Epithelial cell of prostate (primary cell): ENCODE data around the gene PACS2.
"Not testable (repeated sequence)": the region's sequence is repeated elsewhere in the genome, so short reads cannot be mapped to it uniquely, and the experiment has no call there.

Source experiments
- DNase-seq: peaks from one replicate; pipeline ENCODE4 v3.0.0-alpha.2; 2011; ENCODE audit warnings: low read depth, low spot score
- H3K27ac ChIP-seq: fragments of 450-650 bp; 2 replicates; pipeline ENCODE4 v1.5.1; 2017; ENCODE audit warnings: mild to moderate bottlenecking

Gene PACS2

GRCh38 chr14:105347587-105347968, 33.0 kb downstream of the PACS2 start:
- H3K27ac ChIP-seq: no peak overlapping the region
- no peak for DNase-seq

- DNase-seq: no peak
Observed at GRCh38 chr14:105348169-105348944, 33.8 kb downstream of the PACS2 start.

GRCh38 chr14:105348945-105349699, 34.6 kb downstream of the PACS2 start:
- no peak for DNase-seq
- H3K27ac ChIP-seq: no peak overlapping the region

More at GRCh38 chr14:105348169-105348944, 33.8 kb downstream of the PACS2 start:
- H3K27ac ChIP-seq: no peak overlapping the region

GRCh38 chr14:105349992-105350391, 35.4 kb downstream of the PACS2 start:
- no peak for DNase-seq
- H3K27ac ChIP-seq: no peak overlapping the region

GRCh38 chr14:105350450-105351244, 36.1 kb downstream of the PACS2 start:
- no peak overlapping the region for H3K27ac ChIP-seq
- no peak for DNase-seq

- DNase-seq: no peak
- no peak overlapping the region for H3K27ac ChIP-seq
Observed at GRCh38 chr14:105351410-105351809, 36.9 kb downstream of the PACS2 start.

- H3K27ac ChIP-seq: no peak overlapping the region
- DNase-seq: peak; percentile 58
Observed at GRCh38 chr14:105351920-105352851, 37.6 kb downstream of the PACS2 start.

- H3K27ac ChIP-seq: no peak overlapping the region
- no peak for DNase-seq
Observed at GRCh38 chr14:105353136-105353535, 38.6 kb downstream of the PACS2 start.

GRCh38 chr14:105354541-105354940, 40.0 kb downstream of the PACS2 start:
- DNase-seq: no peak
- H3K27ac ChIP-seq: no peak overlapping the region

GRCh38 chr14:105355049-105355575, 40.6 kb downstream of the PACS2 start:
- H3K27ac ChIP-seq: no peak overlapping the region
- no peak for DNase-seq

- H3K27ac ChIP-seq: no peak overlapping the region
- DNase-seq: no peak
Observed at GRCh38 chr14:105355850-105356604, 41.5 kb downstream of the PACS2 start.

GRCh38 chr14:105356927-105357326, 42.4 kb downstream of the PACS2 start:
- no peak for DNase-seq
- H3K27ac ChIP-seq: no peak overlapping the region

- DNase-seq: no peak
- H3K27ac ChIP-seq: no peak overlapping the region
Observed at GRCh38 chr14:105357626-105358025, 43.1 kb downstream of the PACS2 start.

- no peak overlapping the region for H3K27ac ChIP-seq
- DNase-seq: no peak
Observed at GRCh38 chr14:105358140-105358846, 43.7 kb downstream of the PACS2 start.

GRCh38 chr14:105358943-105359342, 44.4 kb downstream of the PACS2 start:
- H3K27ac ChIP-seq: no peak overlapping the region
- no peak for DNase-seq

- DNase-seq, H3K27ac ChIP-seq: not testable (repeated sequence)
Observed at GRCh38 chr14:105361412-105361811, 46.9 kb downstream of the PACS2 start.

GRCh38 chr14:105363847-105364708, 49.5 kb downstream of the PACS2 start:
- H3K27ac ChIP-seq: no peak overlapping the region
- peak; percentile 26 for DNase-seq
